ENCODE results near the gene VGLL4. TPM values are rescaled to one million over a fixed set of nuclear protein-coding genes. Genes with fewer than 3 reads are reported as not detected.

VGLL4 gene, protein sequence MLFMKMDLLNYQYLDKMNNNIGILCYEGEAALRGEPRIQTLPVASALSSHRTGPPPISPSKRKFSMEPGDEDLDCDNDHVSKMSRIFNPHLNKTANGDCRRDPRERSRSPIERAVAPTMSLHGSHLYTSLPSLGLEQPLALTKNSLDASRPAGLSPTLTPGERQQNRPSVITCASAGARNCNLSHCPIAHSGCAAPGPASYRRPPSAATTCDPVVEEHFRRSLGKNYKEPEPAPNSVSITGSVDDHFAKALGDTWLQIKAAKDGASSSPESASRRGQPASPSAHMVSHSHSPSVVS
- 90.4 and 155 TPM in 2 replicates for total RNA-seq

DNA sequence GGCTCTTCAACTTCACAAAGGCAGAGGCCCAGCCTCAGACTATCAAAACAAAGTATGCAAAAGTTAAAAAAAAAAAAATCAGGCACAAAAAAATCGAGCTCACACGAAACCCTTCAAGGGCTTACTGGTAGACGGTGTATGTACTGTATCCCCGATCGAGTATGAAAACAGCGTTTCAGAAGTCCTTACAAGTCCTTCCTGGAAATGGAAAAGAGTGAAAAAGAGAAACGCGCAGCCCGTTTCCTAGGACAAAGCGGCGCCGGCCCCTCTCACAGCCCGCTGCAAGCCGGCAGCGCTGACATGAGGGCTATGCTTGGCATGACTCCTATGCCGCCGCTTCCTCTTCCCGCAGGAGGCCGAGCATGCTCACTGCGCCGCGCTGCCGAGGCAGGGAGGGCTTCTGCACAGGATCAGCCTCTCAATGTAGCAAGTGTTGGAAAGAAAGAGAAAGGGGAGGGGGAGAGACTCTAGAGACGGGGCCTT is at the start of gene VGLL4:
TSS of gene VGLL4 (minus strand) at position 311 of the 483 bp plus-strand sequence. CDS start 397 bp downstream, outside the sequence.

Small RNA genes lying within 50 kb of the gene (small RNA-seq; reads per million reads assigned to genes)
- not detected for gene AC022001.1

Other genes with a start within 250 kb of the VGLL4 start
- gene TAMM41, start 203.0 kb upstream of the VGLL4 start, total RNA-seq, result 11.3 and 11.8 TPM in 2 replicates